ENCODE data around the gene PLAGL1.
A peak's percentile ranks its signal among the peaks of the same experiment; 100 is the strongest.
"Not testable (repeated sequence)": the region's sequence is repeated elsewhere in the genome, so short reads cannot be mapped to it uniquely, and the experiment has no call there.

The PLAGL1 gene

GRCh38 chr6:144008120-144008811 lies at the start of gene PLAGL1:
TSS of gene PLAGL1 (minus strand) at chr6:144008259. CDS start at chr6:143948136, 60,123 bp downstream.
- no peak for DNase-seq

- no peak for DNase-seq
These were observed 47.3 kb upstream of the PLAGL1 start for GRCh38 chr6:144055121-144055931.

- no peak for DNase-seq
These were observed 45.5 kb upstream of the PLAGL1 start for GRCh38 chr6:144053601-144054000.

- DNase-seq, result no peak
These were observed 44.4 kb upstream of the PLAGL1 start for GRCh38 chr6:144052488-144052887.

- DNase-seq, result no peak
These were observed 41.3 kb upstream of the PLAGL1 start for GRCh38 chr6:144049386-144049785.

- no peak for DNase-seq
These were observed 39.6 kb upstream of the PLAGL1 start for GRCh38 chr6:144047688-144048087.

GRCh38 chr6:144046672-144047071 lies 38.6 kb upstream of the PLAGL1 start:
- not testable (repeated sequence) for DNase-seq

GRCh38 chr6:144044989-144045388 lies 36.9 kb upstream of the PLAGL1 start:
- not testable (repeated sequence) for DNase-seq

GRCh38 chr6:144036835-144037195 lies 28.8 kb upstream of the PLAGL1 start:
- DNase-seq, result no peak

GRCh38 chr6:144036064-144036834 lies 28.2 kb upstream of the PLAGL1 start:
- DNase-seq, result no peak

- no peak for DNase-seq
These were observed 27.4 kb upstream of the PLAGL1 start for GRCh38 chr6:144035416-144035815.

- DNase-seq, result no peak
These were observed 26.0 kb upstream of the PLAGL1 start for GRCh38 chr6:144033816-144034735.

GRCh38 chr6:144029452-144029851 lies 21.4 kb upstream of the PLAGL1 start:
- no peak for DNase-seq

- DNase-seq, result no peak
These were observed 20.0 kb upstream of the PLAGL1 start for GRCh38 chr6:144027932-144028587.

GRCh38 chr6:144023216-144023615 lies 15.2 kb upstream of the PLAGL1 start:
- DNase-seq, result no peak

GRCh38 chr6:144019929-144020328 lies 11.9 kb upstream of the PLAGL1 start:
- DNase-seq, result no peak

GRCh38 chr6:144017166-144018094 lies 9.4 kb upstream of the PLAGL1 start:
- DNase-seq, result no peak

- peak; percentile 31 to 57 for DNase-seq
These were observed 5.4 kb upstream of the PLAGL1 start for GRCh38 chr6:144013486-144013909.

GRCh38 chr6:144012534-144012933 lies 4.5 kb upstream of the PLAGL1 start:
- DNase-seq, result no peak

GRCh38 chr6:144009628-144010027 lies 1.6 kb upstream of the PLAGL1 start:
- DNase-seq, result not testable (repeated sequence)

- DNase-seq, result no peak
These were observed 787 bp upstream of the PLAGL1 start for GRCh38 chr6:144008846-144009245.
